ENCODE measurements around the gene CPM. TPM values are rescaled to one million over a fixed set of nuclear protein-coding genes. Genes with fewer than 3 reads are reported as not detected.

The CPM gene
- total RNA-seq, 6 experiments from 2014 or later, result 1.4 to 3.0 (median 2.3) TPM

DNA sequence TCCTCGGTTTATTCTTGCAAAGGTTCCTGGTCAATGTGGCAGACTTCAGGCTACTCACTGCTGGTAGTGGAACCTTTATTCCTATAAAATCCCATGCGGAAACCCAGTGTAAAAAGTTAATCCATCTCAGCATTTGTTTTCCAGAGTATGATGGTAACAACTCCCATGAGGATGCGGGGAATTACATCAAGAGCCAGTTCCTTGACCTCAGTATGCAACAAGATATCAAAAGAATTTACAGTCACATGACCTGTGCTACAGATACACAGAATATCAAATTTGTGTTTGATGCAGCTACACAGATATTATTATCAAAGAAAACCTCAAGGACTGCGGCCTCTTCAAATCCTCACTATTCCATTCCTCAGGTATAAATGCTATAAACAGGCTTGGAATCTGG is 19.3 kb downstream of the CPM start:
- no peak overlapping the region for H3K27ac Mint-ChIP-seq
- H3K4me1 Mint-ChIP-seq (ENCODE audit: low read depth), result peaks cover 46% of the 10 kb centered on the region
- no peak for DNase-seq
- H3K27me3 Mint-ChIP-seq (ENCODE audit: insufficient read depth), result no peaks in the 10 kb centered on the region
- no peak overlapping the region for H3K4me3 Mint-ChIP-seq
- TF ChIP-seq, protein P1, sequence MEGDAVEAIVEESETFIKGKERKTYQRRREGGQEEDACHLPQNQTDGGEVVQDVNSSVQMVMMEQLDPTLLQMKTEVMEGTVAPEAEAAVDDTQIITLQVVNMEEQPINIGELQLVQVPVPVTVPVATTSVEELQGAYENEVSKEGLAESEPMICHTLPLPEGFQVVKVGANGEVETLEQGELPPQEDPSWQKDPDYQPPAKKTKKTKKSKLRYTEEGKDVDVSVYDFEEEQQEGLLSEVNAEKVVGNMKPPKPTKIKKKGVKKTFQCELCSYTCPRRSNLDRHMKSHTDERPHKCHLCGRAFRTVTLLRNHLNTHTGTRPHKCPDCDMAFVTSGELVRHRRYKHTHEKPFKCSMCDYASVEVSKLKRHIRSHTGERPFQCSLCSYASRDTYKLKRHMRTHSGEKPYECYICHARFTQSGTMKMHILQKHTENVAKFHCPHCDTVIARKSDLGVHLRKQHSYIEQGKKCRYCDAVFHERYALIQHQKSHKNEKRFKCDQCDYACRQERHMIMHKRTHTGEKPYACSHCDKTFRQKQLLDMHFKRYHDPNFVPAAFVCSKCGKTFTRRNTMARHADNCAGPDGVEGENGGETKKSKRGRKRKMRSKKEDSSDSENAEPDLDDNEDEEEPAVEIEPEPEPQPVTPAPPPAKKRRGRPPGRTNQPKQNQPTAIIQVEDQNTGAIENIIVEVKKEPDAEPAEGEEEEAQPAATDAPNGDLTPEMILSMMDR (IDR thresholded peaks at IDR 0.05), result no peak
- H3K36me3 Mint-ChIP-seq (ENCODE audit: low read depth), result no peaks in the 10 kb centered on the region
- no peaks in the 10 kb centered on the region for H3K9me3 Mint-ChIP-seq

DNA sequence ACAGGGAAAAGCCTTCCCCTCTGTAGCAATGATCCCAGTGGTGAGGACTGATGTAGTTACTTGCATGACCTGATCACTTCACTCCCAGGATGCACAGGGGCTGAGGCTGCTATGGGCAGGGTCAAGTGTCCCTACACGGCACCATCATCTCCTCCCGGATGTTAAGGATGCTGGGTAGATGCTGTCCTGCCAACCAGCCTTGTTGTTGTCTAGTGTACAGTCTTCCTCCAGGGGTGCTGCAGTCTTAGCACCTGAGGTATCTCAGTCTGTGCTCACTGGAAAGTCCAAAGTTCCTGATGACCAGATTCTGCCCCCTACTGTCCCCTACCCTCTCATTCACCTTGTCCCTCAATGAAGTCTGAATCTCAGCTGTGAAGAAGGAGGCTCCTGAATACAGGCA is 20.1 kb downstream of the CPM start:
- DNase-seq, result no peak
- H3K36me3 Mint-ChIP-seq (ENCODE audit: low read depth), result no peaks in the 10 kb centered on the region
- no peaks in the 10 kb centered on the region for H3K27me3 Mint-ChIP-seq (ENCODE audit: insufficient read depth)
- no peaks in the 10 kb centered on the region for H3K9me3 Mint-ChIP-seq
- TF ChIP-seq, protein P1 (IDR thresholded peaks at IDR 0.05), result peak; percentile 42
- peaks cover 53% of the 10 kb centered on the region for H3K4me1 Mint-ChIP-seq (ENCODE audit: low read depth)
- no peak overlapping the region for H3K4me3 Mint-ChIP-seq
- H3K27ac Mint-ChIP-seq, result no peak overlapping the region

DNA sequence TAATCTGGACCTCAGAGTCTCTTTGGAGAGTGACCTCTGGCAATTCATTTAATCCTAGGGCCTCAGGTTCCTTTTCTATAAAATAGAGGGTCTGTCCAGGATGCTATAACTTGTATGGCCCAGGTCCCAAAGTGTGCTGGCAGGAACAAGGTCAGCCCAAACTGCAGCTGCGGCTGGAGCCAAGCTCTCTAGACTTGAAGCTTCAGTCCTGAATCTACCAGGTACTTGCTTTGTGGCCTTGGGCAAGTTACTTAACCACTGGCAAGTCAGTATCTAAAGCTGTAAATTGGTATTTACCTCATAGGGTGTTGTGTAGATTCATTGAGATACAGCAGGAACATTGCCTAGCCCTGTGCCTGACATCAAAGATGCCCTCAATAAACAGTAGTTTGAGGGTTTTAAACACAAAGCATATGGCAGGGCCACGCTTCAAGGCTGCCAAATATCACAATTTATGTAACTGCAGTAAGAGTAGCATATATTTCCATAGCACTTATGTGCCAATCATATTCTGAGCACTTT is 21.7 kb downstream of the CPM start:
- H3K9me3 Mint-ChIP-seq, result no peaks in the 10 kb centered on the region
- DNase-seq, result no peak
- H3K27me3 Mint-ChIP-seq (ENCODE audit: insufficient read depth), result no peaks in the 10 kb centered on the region; the same call in 1 of the 2 replicates
- no peak overlapping the region for H3K4me3 Mint-ChIP-seq
- TF ChIP-seq, protein P1 (IDR thresholded peaks at IDR 0.05), result no peak
- H3K36me3 Mint-ChIP-seq (ENCODE audit: low read depth), result no peaks in the 10 kb centered on the region
- peaks cover 51% of the 10 kb centered on the region for H3K4me1 Mint-ChIP-seq (ENCODE audit: low read depth)
- no peak overlapping the region for H3K27ac Mint-ChIP-seq

DNA sequence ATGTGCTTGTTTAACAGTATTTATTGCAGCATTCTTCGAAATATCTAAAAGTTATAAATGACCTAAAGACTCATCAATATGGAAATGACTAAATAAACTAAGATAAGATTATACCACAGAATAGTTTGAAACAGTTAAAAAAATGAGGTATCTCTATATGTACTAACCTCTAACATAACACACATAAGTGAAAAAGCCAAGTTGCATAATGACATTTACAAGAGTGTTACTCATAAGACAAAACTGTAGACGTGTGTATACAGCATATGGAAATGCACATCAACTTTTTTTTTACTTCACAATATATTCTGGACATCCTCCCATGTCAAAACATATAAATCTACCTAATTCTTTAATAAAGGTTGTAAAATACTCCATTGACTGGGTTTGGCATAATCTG is 22.8 kb downstream of the CPM start:
- TF ChIP-seq, protein P1 (IDR thresholded peaks at IDR 0.05), result no peak
- Mint-ChIP-seq H3K27ac (no peak overlapping the region), H3K27me3 (ENCODE audit: insufficient read depth) (no peaks in the 10 kb centered on the region; the same call in 1 of the 2 replicates), H3K36me3 (ENCODE audit: low read depth) (no peaks in the 10 kb centered on the region), H3K4me1 (ENCODE audit: low read depth) (peaks cover 40% of the 10 kb centered on the region), H3K9me3 (no peaks in the 10 kb centered on the region), H3K4me3 (no peak overlapping the region)
- no peak for DNase-seq

DNA sequence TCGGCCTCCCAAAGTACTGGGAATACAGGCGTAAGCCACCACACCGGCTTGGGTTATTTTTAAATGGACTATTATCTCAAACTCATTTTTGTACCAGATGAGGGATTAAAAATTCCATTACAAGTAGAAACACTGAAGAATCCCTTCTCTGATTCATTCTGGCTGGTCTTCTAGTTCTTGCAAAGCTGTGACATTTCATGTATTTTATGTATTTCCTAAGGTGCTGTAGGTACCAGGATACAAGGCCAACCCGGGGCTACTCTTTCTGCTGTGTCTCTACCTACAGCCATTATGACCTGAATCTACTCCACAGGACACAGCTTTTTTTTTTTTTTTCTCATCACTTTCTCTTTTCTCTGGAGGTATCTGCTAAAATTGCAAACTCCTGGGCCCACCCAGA is 24.9 kb downstream of the CPM start:
- no peak overlapping the region for H3K4me3 Mint-ChIP-seq
- no peaks in the 10 kb centered on the region; the same call in 1 of the 2 replicates for H3K27me3 Mint-ChIP-seq (ENCODE audit: insufficient read depth)
- TF ChIP-seq, protein P1 (IDR thresholded peaks at IDR 0.05), result no peak
- H3K27ac Mint-ChIP-seq, result no peak overlapping the region
- H3K4me1 Mint-ChIP-seq (ENCODE audit: low read depth), result peaks cover 28% of the 10 kb centered on the region
- no peak for DNase-seq
- H3K36me3 Mint-ChIP-seq (ENCODE audit: low read depth), result no peaks in the 10 kb centered on the region
- H3K9me3 Mint-ChIP-seq, result no peaks in the 10 kb centered on the region

DNA sequence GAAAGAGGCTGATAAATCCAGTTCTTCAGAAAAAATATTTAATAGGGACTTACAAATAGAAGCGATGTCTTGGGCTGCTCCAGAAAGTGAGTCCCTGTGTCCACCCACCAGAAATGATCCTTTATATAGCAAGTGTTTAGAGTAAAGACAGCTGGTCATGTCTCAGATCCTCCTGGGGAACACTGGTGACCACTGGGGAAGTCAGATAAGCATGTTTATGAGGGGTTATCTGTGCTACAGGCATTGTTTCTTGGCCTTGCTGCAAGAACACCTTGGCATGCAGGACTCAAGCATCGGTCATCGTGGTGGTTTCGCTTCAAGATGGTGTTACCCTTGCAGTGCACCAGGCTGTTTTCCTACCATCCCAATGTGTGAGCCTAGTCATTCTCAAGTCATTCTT is 27.2 kb downstream of the CPM start:
- H3K4me3 Mint-ChIP-seq, result no peak overlapping the region
- TF ChIP-seq, protein P1 (IDR thresholded peaks at IDR 0.05), result no peak
- H3K36me3 Mint-ChIP-seq (ENCODE audit: low read depth), result no peaks in the 10 kb centered on the region
- DNase-seq, result no peak
- H3K9me3 Mint-ChIP-seq, result no peaks in the 10 kb centered on the region
- H3K27ac Mint-ChIP-seq, result no peak overlapping the region
- H3K4me1 Mint-ChIP-seq (ENCODE audit: low read depth), result peaks cover 28% of the 10 kb centered on the region
- H3K27me3 Mint-ChIP-seq (ENCODE audit: insufficient read depth), result peaks cover under 1% of the 10 kb centered on the region; the same call in 1 of the 2 replicates
